Body of pancreas (tissue), 4 donors: ENCODE results near the gene KIR3DL1. TPM values are rescaled to one million over a fixed set of nuclear protein-coding genes. Genes with fewer than 3 reads are reported as not detected.
"Not testable (repeated sequence)": the region's sequence is repeated elsewhere in the genome, so short reads cannot be mapped to it uniquely, and the experiment has no call there.

Experiments
- ATAC-seq: fragments of 150-250 bp; one replicate; pipeline ENCODE4 v1.9.1; 2016
- DNase-seq, 4 donors: peaks; one replicate each; pipeline ENCODE4 v3.0.0-alpha.2; 2019
- H3K27ac ChIP-seq, 4 donors: fragments of 200-600 bp; sonication (generic); 1 replicate in 3 of 4; 2 replicates in 1 of 4; pipeline versions ENCODE4 v1.5.1 to v1.6.1; 2016 to 2019; ENCODE audit warnings: mild to moderate bottlenecking in 1 of 4, mixed read lengths in 1 of 4, moderate library complexity in 1 of 4
- H3K27me3 ChIP-seq, 2 donors: fragments of 200-600 bp; sonication (generic); one replicate each; pipeline ENCODE4 v1.6.0; 2016; ENCODE audit warnings: mild to moderate bottlenecking in 1 of 2
- H3K36me3 ChIP-seq, 2 donors: fragments of 200-600 bp; sonication (generic); replicated peaks in 1 of 2; 2 replicates each; pipeline ENCODE4 v1.5.1; 2016; ENCODE audit warnings: low read depth in 2 of 2; ENCODE audit not compliant: insufficient read depth in 1 of 2
- H3K4me1 ChIP-seq: fragments of 200-600 bp; sonication (generic); one replicate; pipeline ENCODE4 v1.6.0; 2016
- H3K4me3 ChIP-seq, 2 donors: fragments of 200-600 bp; sonication (generic); 1 replicate in 1 of 2; 2 replicates in 1 of 2; pipeline ENCODE4 v1.5.1; 2016 to 2019
- H3K9me3 ChIP-seq, 3 donors: fragments of 200-600 bp; sonication (generic); 1 replicate in 2 of 3; 2 replicates in 1 of 3; pipeline ENCODE4 v1.5.1; 2016
- CTCF ChIP-seq, 7 experiments: fragments of 450-650 bp in 4 of 7; fragments of 200-600 bp in 3 of 7; sonication (generic) in 3 of 7; IDR thresholded peaks; one replicate each; pipeline ENCODE4 v1.5.1; 2016 to 2019; ENCODE audit warnings: antibody characterized with exemption in 7 of 7
- POLR2A ChIP-seq, 3 donors: fragments of 450-650 bp; IDR thresholded peaks; one replicate each; pipeline ENCODE4 v1.6.1; 2016; ENCODE audit warnings: antibody characterized with exemption in 3 of 3, mild to moderate bottlenecking in 2 of 3
- WGBS, 2 donors: methylation state at CpG; one replicate each; pipeline ENCODE4 v1.1.5; 2017; 5-methylcytosine and 5-hydroxymethylcytosine counted together
- intact Hi-C: fragments of 100-400 bp; cut with DNase I; formaldehyde crosslinking; loops from one replicate; pipeline ENCODE4 v1.15.1; 2023
- total RNA-seq, 2 donors: library from RNA; depleted of rRNA; stranded (reverse); fragments of >200 nt; gene quantifications; one replicate each; pipeline ENCODE4 v1.1.0, GENCODE V29; 2016

Gene KIR3DL1
- total RNA-seq, 2 donors from 2014 or later: not detected

GRCh38 chr19:54788154-54788553 lies 28.1 kb upstream of the KIR3DL1 start:
- ATAC-seq, H3K36me3 ChIP-seq, DNase-seq, H3K4me3 ChIP-seq, H3K4me1 ChIP-seq, H3K27me3 ChIP-seq, H3K9me3 ChIP-seq, intact Hi-C loops, H3K27ac ChIP-seq: not testable (repeated sequence)
- WGBS, 2 donors: 57 to 75% methylated on average over 6 of the region's 6 CpGs

GRCh38 chr19:54790711-54791110 lies 25.6 kb upstream of the KIR3DL1 start:
- WGBS, 2 donors: 50 to 67% methylated on average over 2 to 5 of the region's 5 CpGs
- no peaks in the 10 kb centered on the region for H3K9me3 ChIP-seq
- no peaks in the 10 kb centered on the region for H3K27me3 ChIP-seq
- H3K36me3 ChIP-seq: no peaks in the 10 kb centered on the region
- no peaks in the 10 kb centered on the region for H3K4me1 ChIP-seq
- H3K4me3 ChIP-seq: no peak overlapping the region
- TF ChIP-seq CTCF (IDR thresholded peaks at IDR 0.05) (no peak), POLR2A (IDR thresholded peaks at IDR 0.05) (no peak)
- H3K27ac ChIP-seq: no peak overlapping the region
- ATAC-seq (no peak), DNase-seq (no peak)
- intact Hi-C loops: no loop called here

- no peak overlapping the region for H3K4me3 ChIP-seq
- TF ChIP-seq POLR2A (IDR thresholded peaks at IDR 0.05) (no peak), CTCF (IDR thresholded peaks at IDR 0.05) (no peak)
- intact Hi-C loops: no loop called here
- no peaks in the 10 kb centered on the region for H3K4me1 ChIP-seq
- DNase-seq: no peak
- no peaks in the 10 kb centered on the region for H3K9me3 ChIP-seq
- H3K36me3 ChIP-seq: no peaks in the 10 kb centered on the region
- ATAC-seq: no peak
- no peaks in the 10 kb centered on the region for H3K27me3 ChIP-seq
- H3K27ac ChIP-seq: no peak overlapping the region
- WGBS, 2 donors: 69 to 76% methylated on average over 6 of the region's 6 CpGs
Observed at GRCh38 chr19:54791476-54791875, 24.8 kb upstream of the KIR3DL1 start.

GRCh38 chr19:54792814-54793213 lies 23.5 kb upstream of the KIR3DL1 start:
- no peak for ATAC-seq
- no peak overlapping the region for H3K27ac ChIP-seq
- intact Hi-C loops: no loop called here
- WGBS, 2 donors: 47 to 55% methylated on average over 8 of the region's 8 CpGs
- no peaks in the 10 kb centered on the region for H3K27me3 ChIP-seq
- no peak overlapping the region for H3K4me3 ChIP-seq
- no peaks in the 10 kb centered on the region for H3K36me3 ChIP-seq
- no peaks in the 10 kb centered on the region for H3K4me1 ChIP-seq
- no peak for TF ChIP-seq POLR2A (IDR thresholded peaks at IDR 0.05)
- no peak for DNase-seq
- no peaks in the 10 kb centered on the region for H3K9me3 ChIP-seq

GRCh38 chr19:54795758-54796157 lies 20.5 kb upstream of the KIR3DL1 start:
- Histone ChIP-seq H3K4me1 (no peaks in the 10 kb centered on the region), H3K36me3 (no peaks in the 10 kb centered on the region), H3K27ac (no peak overlapping the region), H3K9me3 (no peaks in the 10 kb centered on the region), H3K27me3 (no peaks in the 10 kb centered on the region), H3K4me3 (no peak overlapping the region)
- TF ChIP-seq POLR2A (IDR thresholded peaks at IDR 0.05) (no peak), CTCF (IDR thresholded peaks at IDR 0.05) (no peak)
- 22 to 50% methylated on average over 1 of the region's 1 CpG for WGBS, 2 donors
- no peak for DNase-seq
- ATAC-seq: no peak
- intact Hi-C loops: no loop called here

GRCh38 chr19:54803410-54803809 lies 12.9 kb upstream of the KIR3DL1 start, which contains the start of gene KIR2DL4:
KIR2DL4 (plus strand) TSS chr19:54803610; CDS start chr19:54803652, 42 bp downstream.
- no peak for DNase-seq
- H3K4me3 ChIP-seq: no peak within 1 kb of the TSS
- no peaks in the 10 kb centered on the region for H3K27me3 ChIP-seq
- TF ChIP-seq POLR2A (IDR thresholded peaks at IDR 0.05) (no peak), CTCF (IDR thresholded peaks at IDR 0.05) (no peak)
- no peaks in the 10 kb centered on the region for H3K9me3 ChIP-seq
- intact Hi-C loops: no loop called here
- H3K27ac ChIP-seq: no peak within 1 kb of the TSS
- no peaks in the 10 kb centered on the region for H3K36me3 ChIP-seq
- H3K4me1 ChIP-seq: no peaks in the 10 kb centered on the region
- ATAC-seq: no peak
- 62 to 65% methylated on average over 9 to 10 of the region's 10 CpGs for WGBS, 2 donors
